Measurements from ENCODE around the gene MLLT1. TPM values are rescaled to one million over a fixed set of nuclear protein-coding genes. Genes with fewer than 3 reads are reported as not detected.

The MLLT1 gene
- total RNA-seq, 1 donor, result 15.9 TPM

GRCh38 chr19:6224308-6224675 is 55.5 kb downstream of the MLLT1 start:
- peaks cover 14% of the 10 kb centered on the region for H3K4me1 ChIP-seq (ENCODE audit: insufficient read depth, low read length)
- H3K27ac ChIP-seq (ENCODE audit: low read depth, low read length), result no peak overlapping the region
- no peak overlapping the region for H3K4me2 ChIP-seq (ENCODE audit: insufficient read depth, low read length)
- peaks cover 37% of the 10 kb centered on the region for H3K36me3 ChIP-seq (ENCODE audit: insufficient read depth, low read length)
- TF ChIP-seq CTCF (IDR thresholded peaks at IDR 0.05; ENCODE audit: extremely low read depth, low read depth, low read length), result no peak
- peaks cover 58% of the 10 kb centered on the region for H4K20me1 ChIP-seq (ENCODE audit: insufficient read depth, low read length)
- no peaks in the 10 kb centered on the region for H3K27me3 ChIP-seq (ENCODE audit: insufficient read depth, low read length)
- DNase-seq (ENCODE audit: insufficient read length, low spot score, missing footprints), result peak; percentile 65
- no peak overlapping the region for H2AFZ ChIP-seq (ENCODE audit: low read length)
- H3K9me3 ChIP-seq (ENCODE audit: low read depth, low read length), result no peaks in the 10 kb centered on the region
- peaks cover 37% of the 10 kb centered on the region for H3K79me2 ChIP-seq (ENCODE audit: insufficient read depth, low read length)
- no peak overlapping the region for H3K4me3 ChIP-seq (ENCODE audit: insufficient read depth, low read length)

GRCh38 chr19:6223461-6224307 is 56.1 kb downstream of the MLLT1 start:
- Histone ChIP-seq H3K79me2 (ENCODE audit: insufficient read depth, low read length) (peaks cover 31% of the 10 kb centered on the region), H3K4me3 (ENCODE audit: insufficient read depth, low read length) (no peak overlapping the region), H3K36me3 (ENCODE audit: insufficient read depth, low read length) (peaks cover 37% of the 10 kb centered on the region), H3K9me3 (ENCODE audit: low read depth, low read length) (no peaks in the 10 kb centered on the region), H3K27ac (ENCODE audit: low read depth, low read length) (no peak overlapping the region), H3K27me3 (ENCODE audit: insufficient read depth, low read length) (no peaks in the 10 kb centered on the region), H3K4me1 (ENCODE audit: insufficient read depth, low read length) (peaks cover 14% of the 10 kb centered on the region), H2AFZ (ENCODE audit: low read length) (no peak overlapping the region), H4K20me1 (ENCODE audit: insufficient read depth, low read length) (peaks cover 62% of the 10 kb centered on the region), H3K4me2 (ENCODE audit: insufficient read depth, low read length) (no peak overlapping the region)
- TF ChIP-seq CTCF (IDR thresholded peaks at IDR 0.05; ENCODE audit: extremely low read depth, low read depth, low read length), result no peak
- DNase-seq (ENCODE audit: insufficient read length, low spot score, missing footprints), result peak; percentile 77

- H3K4me3 ChIP-seq (ENCODE audit: insufficient read depth, low read length), result no peak overlapping the region
- H3K79me2 ChIP-seq (ENCODE audit: insufficient read depth, low read length), result peaks cover 26% of the 10 kb centered on the region
- H2AFZ ChIP-seq (ENCODE audit: low read length), result no peak overlapping the region
- no peaks in the 10 kb centered on the region for H3K9me3 ChIP-seq (ENCODE audit: low read depth, low read length)
- peaks cover 14% of the 10 kb centered on the region for H3K4me1 ChIP-seq (ENCODE audit: insufficient read depth, low read length)
- DNase-seq (ENCODE audit: insufficient read length, low spot score, missing footprints), result peak; percentile 95
- no peaks in the 10 kb centered on the region for H3K27me3 ChIP-seq (ENCODE audit: insufficient read depth, low read length)
- H3K4me2 ChIP-seq (ENCODE audit: insufficient read depth, low read length), result no peak overlapping the region
- no peak overlapping the region for H3K27ac ChIP-seq (ENCODE audit: low read depth, low read length)
- peaks cover 37% of the 10 kb centered on the region for H3K36me3 ChIP-seq (ENCODE audit: insufficient read depth, low read length)
- no peak for TF ChIP-seq CTCF (IDR thresholded peaks at IDR 0.05; ENCODE audit: extremely low read depth, low read depth, low read length)
- H4K20me1 ChIP-seq (ENCODE audit: insufficient read depth, low read length), result peaks cover 62% of the 10 kb centered on the region
These were observed 56.9 kb downstream of the MLLT1 start for GRCh38 chr19:6222884-6223283.

GRCh38 chr19:6221878-6222746 is 57.7 kb downstream of the MLLT1 start:
- H3K9me3 ChIP-seq (ENCODE audit: low read depth, low read length), result no peaks in the 10 kb centered on the region
- H3K79me2 ChIP-seq (ENCODE audit: insufficient read depth, low read length), result peaks cover 20% of the 10 kb centered on the region
- H4K20me1 ChIP-seq (ENCODE audit: insufficient read depth, low read length), result peaks cover 63% of the 10 kb centered on the region
- peaks cover 36% of the 10 kb centered on the region for H3K36me3 ChIP-seq (ENCODE audit: insufficient read depth, low read length)
- no peaks in the 10 kb centered on the region for H3K27me3 ChIP-seq (ENCODE audit: insufficient read depth, low read length)
- no peak overlapping the region for H2AFZ ChIP-seq (ENCODE audit: low read length)
- H3K4me2 ChIP-seq (ENCODE audit: insufficient read depth, low read length), result no peak overlapping the region
- TF ChIP-seq CTCF (IDR thresholded peaks at IDR 0.05; ENCODE audit: extremely low read depth, low read depth, low read length), result no peak
- peaks cover 14% of the 10 kb centered on the region for H3K4me1 ChIP-seq (ENCODE audit: insufficient read depth, low read length)
- H3K4me3 ChIP-seq (ENCODE audit: insufficient read depth, low read length), result no peak overlapping the region
- no peak overlapping the region for H3K27ac ChIP-seq (ENCODE audit: low read depth, low read length)
- peak; percentile 38 for DNase-seq (ENCODE audit: insufficient read length, low spot score, missing footprints)

Measured in osteoblast (primary cell).